ENCODE results near the gene SLIT1. TPM values are rescaled to one million over a fixed set of nuclear protein-coding genes. Genes with fewer than 3 reads are reported as not detected.

SLIT1 gene
- total RNA-seq, 1 donor from 2014 or later = 0.26 TPM

DNA sequence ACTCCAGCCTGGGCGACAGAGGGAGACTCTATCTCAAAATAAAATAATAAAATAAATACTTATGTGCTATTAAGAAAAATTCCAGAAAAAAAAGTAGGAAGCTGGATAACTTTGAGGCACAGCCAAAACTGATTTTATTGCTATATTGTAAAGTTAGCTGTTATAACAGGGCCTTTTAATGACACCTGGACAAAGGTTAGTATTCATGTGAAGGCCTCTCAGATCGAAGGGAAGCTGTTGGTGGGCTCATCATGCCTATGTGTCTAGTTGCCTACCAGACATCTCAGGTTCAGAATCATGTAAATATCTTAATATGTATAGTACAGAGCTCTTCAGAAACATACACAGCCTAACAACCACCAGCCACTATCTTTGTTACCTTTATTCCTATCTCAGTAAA, 210.6 kb downstream of the SLIT1 start:
- intact Hi-C loops (cut with micrococcal nuclease) = loop anchor here (5.0 kb wide), 1 partner anchor 78 kb away; no protein-coding TSS in a partner anchor

DNA sequence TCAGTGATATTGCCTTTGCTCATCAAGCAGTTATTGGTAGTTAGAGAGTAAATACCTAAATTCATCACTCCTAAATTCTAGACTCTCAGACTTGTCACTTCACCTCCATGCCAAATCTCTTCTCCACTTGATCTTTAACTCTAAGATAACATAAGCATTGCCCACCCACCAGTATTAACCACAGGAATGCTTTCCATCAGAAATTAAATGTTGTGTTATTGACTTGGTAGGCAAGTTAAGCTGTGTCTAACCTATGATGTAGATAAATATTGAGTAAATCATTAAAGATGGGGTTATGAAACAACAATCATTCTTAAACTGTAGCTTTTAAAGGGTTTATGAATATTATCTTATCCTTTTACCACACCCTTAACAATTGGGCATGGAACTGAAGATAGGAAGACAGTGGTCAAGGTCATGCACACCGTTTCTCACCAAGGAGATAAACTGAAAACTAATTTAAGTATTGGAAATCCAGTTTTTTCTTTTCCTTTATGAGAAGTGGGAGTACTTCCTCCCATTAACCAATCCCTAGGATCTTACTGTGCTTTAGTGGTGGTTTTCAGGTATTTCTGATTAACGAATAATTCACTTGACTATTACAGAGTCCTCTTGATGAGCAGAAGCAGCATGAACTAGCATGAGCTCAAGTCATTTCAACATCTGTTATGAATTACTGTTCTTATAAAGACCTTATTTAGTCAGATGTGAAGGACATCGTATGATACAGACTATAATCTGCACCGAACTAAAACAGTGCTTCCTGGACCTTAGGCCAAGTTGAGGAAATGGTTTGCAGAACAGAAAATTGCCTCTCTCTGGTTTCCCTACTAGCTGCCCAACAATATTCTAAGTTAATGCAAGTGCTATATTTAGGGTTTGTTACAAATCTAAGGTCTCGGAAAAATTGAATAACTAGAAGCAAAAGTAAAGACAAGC, 211.7 kb downstream of the SLIT1 start:
- Mint-ChIP-seq H3K4me1 (peaks cover 19% of the 10 kb centered on the region), H3K9me3 (no peaks in the 10 kb centered on the region), H3K27ac (no peak overlapping the region), H3K4me3 (no peak overlapping the region), H3K36me3 (ENCODE audit: low read depth) (peaks cover 1% of the 10 kb centered on the region), H3K27me3 (no peaks in the 10 kb centered on the region)
- no peak for DNase-seq
- intact Hi-C loops (cut with micrococcal nuclease) = no loop called here

More for the DNA sequence above, 210.6 kb downstream of the SLIT1 start:
- Mint-ChIP-seq H3K36me3 (ENCODE audit: low read depth) (peaks cover 1% of the 10 kb centered on the region), H3K27me3 (no peaks in the 10 kb centered on the region), H3K9me3 (no peaks in the 10 kb centered on the region), H3K27ac (no peak overlapping the region), H3K4me1 (peaks cover 24% of the 10 kb centered on the region), H3K4me3 (no peak overlapping the region)
- DNase-seq = no peak

DNA sequence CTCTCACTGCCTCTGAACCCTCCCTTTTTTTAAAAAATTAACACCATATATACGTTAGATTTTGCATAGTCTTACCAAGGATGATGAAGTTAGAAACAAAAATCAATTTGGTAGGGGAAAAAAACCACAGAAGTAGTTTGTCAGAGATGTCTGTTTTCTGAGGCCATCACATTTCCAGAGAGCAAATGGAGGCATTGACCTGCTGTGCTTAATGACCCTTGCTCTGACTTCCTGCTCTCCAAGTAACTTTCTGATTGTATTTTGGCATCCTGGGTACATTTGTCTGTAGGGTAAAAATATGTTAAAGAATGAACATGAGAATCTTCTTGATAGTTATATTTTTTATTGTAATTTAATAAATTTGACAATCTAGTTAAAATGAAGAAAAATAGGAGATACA, 213.5 kb downstream of the SLIT1 start:
- Mint-ChIP-seq H3K4me1 (peaks cover 4% of the 10 kb centered on the region), H3K27ac (no peak overlapping the region), H3K9me3 (no peaks in the 10 kb centered on the region), H3K27me3 (no peaks in the 10 kb centered on the region), H3K4me3 (no peak overlapping the region), H3K36me3 (ENCODE audit: low read depth) (no peaks in the 10 kb centered on the region)
- no peak for DNase-seq
- intact Hi-C loops (cut with micrococcal nuclease) = no loop called here

DNA sequence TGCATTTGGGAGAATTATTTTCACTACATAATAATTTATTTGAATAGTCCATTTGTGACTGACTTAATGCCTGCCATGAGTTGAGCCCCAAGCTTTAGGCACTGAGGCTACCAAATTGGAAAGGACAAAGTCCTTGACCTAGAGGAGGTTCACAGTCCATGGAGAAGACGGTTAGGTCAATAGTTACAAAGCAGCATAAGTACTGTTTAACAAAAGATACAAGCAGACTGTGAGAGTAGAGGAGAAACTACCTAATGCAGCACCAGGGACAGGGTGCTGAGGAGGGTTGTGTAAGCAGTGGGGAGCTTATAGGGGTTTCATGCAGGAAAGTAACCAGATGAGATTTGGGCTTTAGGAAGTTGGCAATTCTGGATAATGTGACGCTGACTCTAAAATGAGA, 214.4 kb downstream of the SLIT1 start:
- no peak overlapping the region for H3K4me3 Mint-ChIP-seq
- H3K27me3 Mint-ChIP-seq = no peaks in the 10 kb centered on the region
- DNase-seq = no peak
- H3K27ac Mint-ChIP-seq = no peak overlapping the region
- H3K36me3 Mint-ChIP-seq (ENCODE audit: low read depth) = no peaks in the 10 kb centered on the region
- H3K9me3 Mint-ChIP-seq = no peaks in the 10 kb centered on the region
- intact Hi-C loops (cut with micrococcal nuclease) = no loop called here
- peaks cover 4% of the 10 kb centered on the region for H3K4me1 Mint-ChIP-seq

DNA sequence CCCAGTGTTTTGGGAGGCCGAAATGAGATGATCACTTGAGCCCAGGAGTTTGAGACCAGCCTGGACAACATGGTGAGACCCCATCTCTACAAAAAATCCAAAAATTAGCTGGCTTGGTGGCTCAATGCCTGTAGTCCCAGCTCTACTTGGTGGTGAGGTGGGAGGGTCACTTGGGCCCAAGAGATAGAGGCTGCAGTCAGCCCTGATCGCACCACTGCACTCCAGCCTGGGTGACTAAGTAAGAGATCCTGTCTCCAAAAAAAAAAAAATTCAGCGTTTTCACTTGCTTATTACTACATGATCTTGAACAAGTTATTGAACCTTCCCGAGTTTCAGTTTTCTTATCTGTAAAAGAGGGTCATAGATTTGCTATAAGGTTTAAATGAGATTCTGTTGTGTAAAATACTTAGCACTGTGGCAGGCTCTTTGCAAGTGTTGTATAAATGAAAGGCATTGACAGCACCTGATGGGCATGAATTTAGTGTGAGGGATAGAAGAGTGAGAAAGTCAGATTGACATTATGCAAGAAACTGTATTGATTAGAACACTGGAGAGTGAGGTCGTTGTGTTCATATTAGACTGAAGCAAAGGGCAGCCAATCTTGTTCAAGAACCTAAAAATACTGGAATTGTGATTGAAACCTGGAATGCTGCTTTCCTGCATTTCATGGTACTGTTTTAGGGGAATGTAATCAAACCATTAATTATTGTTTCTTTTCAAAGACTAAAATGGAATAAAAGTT, 216.9 kb downstream of the SLIT1 start:
- Mint-ChIP-seq H3K27ac (no peak overlapping the region), H3K27me3 (no peaks in the 10 kb centered on the region), H3K4me3 (no peak overlapping the region), H3K36me3 (ENCODE audit: low read depth) (no peaks in the 10 kb centered on the region), H3K9me3 (no peaks in the 10 kb centered on the region), H3K4me1 (peaks cover 3% of the 10 kb centered on the region)
- intact Hi-C loops (cut with micrococcal nuclease) = no loop called here
- DNase-seq = no peak

DNA sequence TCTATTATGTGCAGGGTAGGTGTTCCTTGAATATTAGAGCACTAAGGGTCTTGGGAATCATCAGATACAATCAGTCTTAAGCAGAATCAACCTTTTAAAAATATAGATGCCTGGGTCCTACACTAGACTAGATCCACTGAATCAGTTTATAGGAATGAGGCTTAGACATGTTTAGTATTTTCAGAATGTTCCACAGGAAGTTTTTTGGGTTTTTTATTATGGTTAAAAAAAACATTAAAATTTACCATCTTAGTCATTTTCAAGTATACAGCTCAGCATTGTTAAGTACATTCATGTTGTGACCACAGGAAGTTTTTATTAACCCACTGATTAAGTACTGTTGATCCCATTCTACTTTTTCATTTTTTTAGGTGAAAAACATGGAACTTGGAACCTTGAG, 217.9 kb downstream of the SLIT1 start:
- no peaks in the 10 kb centered on the region for H3K27me3 Mint-ChIP-seq
- no peak overlapping the region for H3K27ac Mint-ChIP-seq
- no peak for DNase-seq
- no peaks in the 10 kb centered on the region for H3K36me3 Mint-ChIP-seq (ENCODE audit: low read depth)
- no peaks in the 10 kb centered on the region for H3K9me3 Mint-ChIP-seq
- intact Hi-C loops (cut with micrococcal nuclease) = no loop called here
- no peak overlapping the region for H3K4me3 Mint-ChIP-seq
- H3K4me1 Mint-ChIP-seq = no peaks in the 10 kb centered on the region

DNA sequence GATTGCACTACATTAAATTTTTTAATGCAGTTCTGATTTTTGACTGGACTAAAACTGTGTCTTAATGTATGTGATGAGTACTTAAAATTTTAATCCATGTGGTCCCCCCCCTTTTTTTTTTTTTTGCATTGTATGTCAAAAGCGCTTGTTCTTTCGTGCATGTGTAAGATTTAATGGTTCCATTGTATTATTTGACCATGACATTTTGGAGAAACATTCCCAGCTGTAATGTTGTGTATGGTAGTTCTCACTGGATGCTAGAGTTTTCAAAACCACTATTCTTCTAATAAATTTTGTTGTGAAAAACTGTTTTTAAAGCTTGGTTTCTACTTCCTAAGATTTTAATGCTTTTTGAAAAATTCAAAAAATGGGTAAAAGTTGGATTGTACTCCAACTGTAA, 221.6 kb downstream of the SLIT1 start:
- Mint-ChIP-seq H3K9me3 (no peaks in the 10 kb centered on the region), H3K27ac (no peak overlapping the region), H3K27me3 (no peaks in the 10 kb centered on the region), H3K36me3 (ENCODE audit: low read depth) (peaks cover 1% of the 10 kb centered on the region), H3K4me1 (peaks cover 5% of the 10 kb centered on the region), H3K4me3 (no peak overlapping the region)
- DNase-seq = no peak
- intact Hi-C loops (cut with micrococcal nuclease) = no loop called here

DNA sequence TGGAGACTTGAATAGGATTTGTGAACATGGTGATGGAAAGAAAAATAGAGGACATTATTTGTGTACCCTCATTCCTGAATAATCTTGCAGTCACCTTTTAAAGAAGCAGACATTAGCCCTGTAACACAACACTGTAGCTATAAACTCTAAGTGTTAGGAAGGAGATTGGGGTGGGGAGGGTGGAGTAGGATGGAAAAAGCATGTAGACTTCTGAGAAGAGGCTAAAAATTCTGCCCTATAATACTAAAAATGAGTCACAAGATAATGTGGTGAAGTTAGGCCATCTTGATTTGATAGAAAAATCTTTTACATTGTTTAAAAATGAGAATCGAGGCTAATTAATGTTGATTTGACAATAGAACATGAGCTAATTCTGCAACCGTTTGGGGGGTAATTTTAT, 224.9 kb downstream of the SLIT1 start:
- no peaks in the 10 kb centered on the region for H3K9me3 Mint-ChIP-seq
- no peak overlapping the region for H3K27ac Mint-ChIP-seq
- H3K4me1 Mint-ChIP-seq = peaks cover 5% of the 10 kb centered on the region
- no peak overlapping the region for H3K4me3 Mint-ChIP-seq
- intact Hi-C loops (cut with micrococcal nuclease) = no loop called here
- peaks cover 10% of the 10 kb centered on the region for H3K36me3 Mint-ChIP-seq (ENCODE audit: low read depth)
- no peak for DNase-seq
- H3K27me3 Mint-ChIP-seq = no peaks in the 10 kb centered on the region

DNA sequence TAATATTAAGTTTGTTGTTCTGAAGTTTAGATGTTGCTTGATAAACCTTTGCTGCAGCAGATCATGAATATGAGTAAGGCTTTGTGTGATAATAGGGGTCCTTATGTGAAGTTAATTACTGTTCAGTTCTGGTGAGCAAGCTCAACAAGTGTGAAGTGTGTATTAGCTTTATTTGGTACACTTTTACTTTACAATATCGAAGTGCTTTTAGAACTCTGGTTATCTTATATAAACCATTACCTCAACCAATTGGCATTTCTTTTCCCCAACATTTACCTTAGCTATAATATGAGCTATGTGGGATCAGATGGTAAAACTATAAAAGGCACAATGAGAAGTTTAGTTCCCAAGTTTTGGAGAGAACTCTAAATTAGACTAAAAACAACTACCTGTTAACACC, 226.0 kb downstream of the SLIT1 start:
- DNase-seq = no peak
- Mint-ChIP-seq H3K9me3 (no peaks in the 10 kb centered on the region), H3K27ac (no peak overlapping the region), H3K4me1 (peaks cover 5% of the 10 kb centered on the region), H3K36me3 (ENCODE audit: low read depth) (peaks cover 21% of the 10 kb centered on the region), H3K4me3 (no peak overlapping the region), H3K27me3 (no peaks in the 10 kb centered on the region)
- intact Hi-C loops (cut with micrococcal nuclease) = no loop called here

DNA sequence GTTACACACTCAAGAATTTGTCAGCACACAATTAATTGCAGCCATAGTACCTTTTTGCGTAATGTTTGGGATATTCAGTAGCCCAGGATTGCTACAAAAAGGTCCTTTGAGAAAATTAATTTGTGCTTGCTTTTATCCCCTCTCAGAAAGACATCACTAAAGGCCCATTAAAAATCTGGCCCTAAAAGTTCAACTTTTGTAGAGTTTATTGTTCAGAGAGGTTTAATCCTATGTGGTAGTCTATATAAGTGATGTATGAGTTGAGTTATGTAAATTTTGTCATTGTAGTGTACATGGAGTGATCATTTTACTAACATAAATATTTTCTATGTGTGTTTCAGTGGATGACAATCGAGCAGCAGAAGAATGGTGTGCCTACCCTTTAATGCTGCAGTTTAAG, 227.7 kb downstream of the SLIT1 start:
- no peak for DNase-seq
- no peak overlapping the region for H3K27ac Mint-ChIP-seq
- peaks cover 25% of the 10 kb centered on the region for H3K36me3 Mint-ChIP-seq (ENCODE audit: low read depth)
- no peaks in the 10 kb centered on the region for H3K9me3 Mint-ChIP-seq
- no peak overlapping the region for H3K4me3 Mint-ChIP-seq
- H3K4me1 Mint-ChIP-seq = peaks cover 5% of the 10 kb centered on the region
- intact Hi-C loops (cut with micrococcal nuclease) = no loop called here
- no peaks in the 10 kb centered on the region for H3K27me3 Mint-ChIP-seq

DNA sequence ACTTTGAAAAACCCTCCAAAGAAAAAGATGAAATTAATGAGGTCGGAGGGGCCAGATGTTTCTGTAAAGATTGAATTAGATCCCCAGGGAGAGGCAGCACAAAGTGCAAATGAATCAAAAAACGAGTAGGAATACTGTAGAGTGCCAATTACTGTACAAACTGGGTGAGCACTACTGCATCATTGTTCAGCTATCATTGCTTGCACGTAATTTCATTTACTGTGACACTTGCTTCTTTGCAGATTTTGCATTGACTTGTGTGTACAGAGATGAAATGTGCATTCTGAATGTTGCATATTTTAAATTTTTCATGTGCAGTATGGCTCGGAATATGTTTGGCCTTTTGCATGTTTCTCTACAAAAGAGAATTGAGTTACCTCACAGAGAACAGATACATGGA, 230.0 kb downstream of the SLIT1 start:
- H3K9me3 Mint-ChIP-seq = no peaks in the 10 kb centered on the region
- no peak overlapping the region for H3K27ac Mint-ChIP-seq
- H3K27me3 Mint-ChIP-seq = no peaks in the 10 kb centered on the region
- no peak for DNase-seq
- intact Hi-C loops (cut with micrococcal nuclease) = no loop called here
- H3K4me1 Mint-ChIP-seq = peaks cover 4% of the 10 kb centered on the region
- peaks cover 27% of the 10 kb centered on the region for H3K36me3 Mint-ChIP-seq (ENCODE audit: low read depth)
- no peak overlapping the region for H3K4me3 Mint-ChIP-seq

DNA sequence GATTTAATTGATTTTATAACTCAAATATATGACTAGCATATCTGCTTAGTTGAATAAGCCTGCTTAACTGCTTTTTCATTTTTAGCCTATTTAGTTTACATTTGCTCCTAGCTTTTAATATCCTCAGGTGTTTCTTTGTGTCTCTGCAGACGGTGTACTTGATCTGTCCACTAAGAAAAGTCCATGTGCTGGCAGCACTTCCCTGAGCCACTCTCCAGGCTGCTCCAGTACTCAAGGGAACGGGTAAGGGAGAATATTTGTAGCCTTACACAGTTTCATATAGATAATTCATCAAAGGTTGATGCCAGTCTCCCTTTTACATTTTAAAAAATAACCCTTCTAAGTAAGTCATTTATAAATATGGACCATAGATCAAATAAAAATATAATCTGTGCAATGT, 233.8 kb downstream of the SLIT1 start:
- intact Hi-C loops (cut with micrococcal nuclease) = no loop called here
- Mint-ChIP-seq H3K36me3 (ENCODE audit: low read depth) (peaks cover 29% of the 10 kb centered on the region), H3K4me3 (no peak overlapping the region), H3K27me3 (no peaks in the 10 kb centered on the region), H3K9me3 (no peaks in the 10 kb centered on the region), H3K27ac (no peak overlapping the region), H3K4me1 (peaks cover 8% of the 10 kb centered on the region)
- DNase-seq = no peak

DNA sequence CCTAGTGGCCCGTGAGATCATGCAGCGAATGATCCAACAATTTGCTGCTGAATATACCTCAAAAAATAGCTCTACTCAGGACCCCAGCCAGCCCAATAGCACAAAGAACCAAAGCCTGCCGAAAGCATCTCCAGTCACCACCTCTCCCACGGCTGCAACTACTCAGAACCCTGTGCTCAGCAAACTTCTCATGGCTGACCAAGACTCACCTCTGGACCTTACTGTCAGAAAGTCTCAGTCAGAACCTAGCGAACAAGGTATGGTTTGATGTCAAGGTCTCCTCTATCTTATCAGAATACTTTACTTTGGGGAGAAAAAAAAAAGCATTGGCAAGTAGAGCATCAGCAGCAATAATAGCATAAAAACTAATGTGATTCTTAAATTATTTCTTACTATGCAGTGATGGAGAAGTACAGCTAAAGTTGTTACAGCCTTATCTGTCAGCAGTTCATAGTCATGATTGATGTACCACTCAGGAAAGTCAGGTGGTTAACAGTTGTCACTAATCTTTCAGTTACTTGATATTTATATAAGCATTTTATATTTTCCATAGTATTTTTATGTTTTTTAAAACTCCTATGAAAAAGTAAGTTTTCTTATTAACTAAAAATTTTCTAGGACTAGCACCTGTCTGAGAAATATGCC, 236.6 kb downstream of the SLIT1 start:
- intact Hi-C loops (cut with micrococcal nuclease) = no loop called here
- peaks cover 12% of the 10 kb centered on the region for H3K4me1 Mint-ChIP-seq
- no peak overlapping the region for H3K4me3 Mint-ChIP-seq
- no peaks in the 10 kb centered on the region for H3K27me3 Mint-ChIP-seq
- no peaks in the 10 kb centered on the region for H3K9me3 Mint-ChIP-seq
- H3K27ac Mint-ChIP-seq = no peak overlapping the region
- H3K36me3 Mint-ChIP-seq (ENCODE audit: low read depth) = peaks cover 15% of the 10 kb centered on the region
- no peak for DNase-seq

Measured in activated CD4-positive, alpha-beta T cell treated with anti-CD3 and anti-CD28 coated beads, Interleukin-2, amount 10 ng/mL, durations not matched to agents 24 days and 14 days (primary cell).